GM12872 (cell line): ENCODE data around the gene ITGA3.

ENCODE experiments used
- TF ChIP-seq, protein P1 (sequence below): IDR thresholded peaks from 3 replicates; pipeline ENCODE4 v1.5.1; 2011; ENCODE audit warnings: low read depth, mild to moderate bottlenecking, low read length, moderate library complexity; ENCODE audit not compliant: insufficient read depth

ITGA3 gene

DNA sequence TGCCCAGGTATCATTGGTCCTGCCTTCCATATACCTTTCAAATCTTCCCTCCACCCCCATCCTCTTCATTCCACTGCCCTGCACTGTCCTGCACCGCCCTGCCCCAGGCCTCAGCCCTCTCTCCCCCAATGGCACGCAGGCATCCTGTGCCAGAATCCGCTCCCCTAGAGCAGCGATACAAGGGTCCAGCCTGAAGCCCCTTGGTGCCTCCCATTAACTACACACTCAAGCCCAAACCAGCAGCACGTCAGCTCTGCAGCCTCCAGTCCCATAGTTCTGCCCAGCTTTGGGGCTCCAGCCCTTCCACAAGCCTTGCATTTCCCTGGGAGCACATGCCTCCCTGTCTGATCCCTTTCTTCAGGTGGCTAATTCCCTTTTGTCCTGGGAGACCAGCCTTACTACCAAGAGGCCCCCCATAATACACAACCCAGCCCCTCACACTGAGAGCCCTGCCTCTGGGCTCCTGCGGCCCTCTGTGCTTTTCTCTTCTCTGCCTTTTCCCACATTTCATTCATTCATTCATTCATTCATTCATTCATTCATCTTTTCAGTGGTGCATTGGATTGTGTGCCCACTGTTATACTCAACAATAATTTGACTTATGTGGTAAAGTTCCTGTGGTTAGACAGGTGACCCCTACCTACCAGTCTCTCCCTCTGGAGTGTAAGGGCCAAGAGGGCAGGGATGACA is 34.1 kb upstream of the ITGA3 start:
- TF ChIP-seq, protein P1, sequence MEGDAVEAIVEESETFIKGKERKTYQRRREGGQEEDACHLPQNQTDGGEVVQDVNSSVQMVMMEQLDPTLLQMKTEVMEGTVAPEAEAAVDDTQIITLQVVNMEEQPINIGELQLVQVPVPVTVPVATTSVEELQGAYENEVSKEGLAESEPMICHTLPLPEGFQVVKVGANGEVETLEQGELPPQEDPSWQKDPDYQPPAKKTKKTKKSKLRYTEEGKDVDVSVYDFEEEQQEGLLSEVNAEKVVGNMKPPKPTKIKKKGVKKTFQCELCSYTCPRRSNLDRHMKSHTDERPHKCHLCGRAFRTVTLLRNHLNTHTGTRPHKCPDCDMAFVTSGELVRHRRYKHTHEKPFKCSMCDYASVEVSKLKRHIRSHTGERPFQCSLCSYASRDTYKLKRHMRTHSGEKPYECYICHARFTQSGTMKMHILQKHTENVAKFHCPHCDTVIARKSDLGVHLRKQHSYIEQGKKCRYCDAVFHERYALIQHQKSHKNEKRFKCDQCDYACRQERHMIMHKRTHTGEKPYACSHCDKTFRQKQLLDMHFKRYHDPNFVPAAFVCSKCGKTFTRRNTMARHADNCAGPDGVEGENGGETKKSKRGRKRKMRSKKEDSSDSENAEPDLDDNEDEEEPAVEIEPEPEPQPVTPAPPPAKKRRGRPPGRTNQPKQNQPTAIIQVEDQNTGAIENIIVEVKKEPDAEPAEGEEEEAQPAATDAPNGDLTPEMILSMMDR: no peak

DNA sequence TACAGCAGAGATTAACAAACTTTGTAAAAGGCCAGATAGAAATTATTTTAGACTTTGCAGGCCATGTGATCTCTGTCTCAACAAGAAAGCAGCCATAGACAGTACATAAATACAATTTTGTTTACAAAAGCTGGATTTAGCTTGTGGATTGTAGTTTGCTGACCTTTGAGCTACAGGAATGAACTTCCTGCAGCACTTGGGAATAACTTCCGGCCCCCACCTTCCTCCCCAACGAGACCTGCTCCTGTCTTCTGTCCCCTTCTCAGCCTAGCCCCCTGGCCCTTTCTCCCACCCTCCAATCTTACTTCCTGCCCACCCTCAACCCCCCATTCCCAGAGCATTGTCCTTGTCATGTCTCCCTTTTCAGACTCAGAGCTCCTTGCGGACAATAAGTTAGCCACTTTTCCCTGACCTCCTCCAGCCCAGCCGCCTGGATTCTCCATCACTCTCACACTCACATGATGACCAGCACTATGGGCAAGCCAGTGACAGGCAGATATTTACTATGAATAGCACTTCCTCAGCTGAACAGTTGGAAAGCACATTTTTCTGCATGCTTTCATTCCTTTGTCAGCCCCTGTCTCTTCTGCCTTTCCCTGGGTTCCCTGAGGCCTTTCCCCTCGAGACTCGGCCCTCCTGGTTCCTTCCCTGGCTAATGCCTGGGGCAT is 33.3 kb upstream of the ITGA3 start:
- TF ChIP-seq, protein P1: no peak

DNA sequence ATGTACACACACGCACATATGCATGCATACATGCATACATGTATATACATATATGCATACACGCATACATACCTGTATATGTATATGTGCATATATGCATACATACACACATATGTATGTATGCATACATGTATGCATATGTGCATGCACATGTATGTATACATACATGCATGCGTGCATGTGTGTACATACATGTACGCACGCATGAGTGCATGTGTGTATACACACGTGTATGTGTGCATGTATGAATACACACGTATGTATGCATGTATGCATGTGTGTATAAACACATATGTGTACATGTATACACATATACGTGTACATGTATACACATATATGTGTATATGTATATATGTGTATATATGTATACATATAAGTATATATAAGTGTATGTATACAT is 32.4 kb upstream of the ITGA3 start:
- TF ChIP-seq, protein P1: no peak

DNA sequence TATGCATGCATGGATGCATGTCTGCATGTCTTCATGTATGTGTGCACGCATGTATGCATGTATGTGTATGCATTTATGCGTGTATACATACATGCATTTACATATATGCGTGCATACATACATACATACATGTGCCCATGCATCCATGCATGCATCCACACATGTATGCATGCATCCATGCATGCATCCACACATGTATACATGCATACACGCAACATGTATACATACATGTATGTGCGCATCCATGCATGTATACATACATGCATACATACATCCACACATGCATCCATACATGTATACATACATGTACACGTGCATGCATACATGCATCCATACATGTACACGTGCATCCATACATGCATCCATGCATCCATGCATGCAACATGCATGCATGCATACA is 31.1 kb upstream of the ITGA3 start:
- TF ChIP-seq, protein P1: no peak

DNA sequence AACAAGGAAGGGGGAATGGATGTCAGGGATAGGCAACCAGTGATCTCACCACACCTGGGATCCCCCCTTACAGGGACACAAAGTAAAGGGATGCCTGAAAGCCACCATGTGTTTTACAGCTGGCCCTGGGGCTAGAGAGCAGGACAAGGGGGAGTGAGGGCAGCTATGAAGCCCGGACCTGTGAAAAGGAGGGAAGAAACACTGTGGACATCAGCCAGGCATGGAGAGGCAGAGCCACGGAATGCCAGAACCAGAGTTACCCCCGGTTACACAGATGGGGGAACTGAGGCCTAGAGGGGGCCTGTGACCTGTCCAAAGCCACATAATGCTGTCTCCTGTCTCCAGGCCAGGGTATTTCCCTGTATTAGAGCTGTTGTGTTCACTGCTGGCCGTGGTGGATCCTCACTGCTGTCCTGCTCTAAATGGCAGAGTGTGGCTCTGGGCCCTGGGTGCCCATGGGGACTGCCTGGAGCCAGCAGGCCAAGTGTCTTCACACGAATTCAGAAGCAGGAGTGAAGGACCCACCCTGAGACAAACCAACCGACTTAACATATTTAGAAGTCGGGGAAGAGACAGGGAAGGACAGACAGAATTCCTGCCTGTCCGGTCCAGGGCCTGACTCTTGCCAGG is 29.7 kb upstream of the ITGA3 start:
- TF ChIP-seq, protein P1: no peak

DNA sequence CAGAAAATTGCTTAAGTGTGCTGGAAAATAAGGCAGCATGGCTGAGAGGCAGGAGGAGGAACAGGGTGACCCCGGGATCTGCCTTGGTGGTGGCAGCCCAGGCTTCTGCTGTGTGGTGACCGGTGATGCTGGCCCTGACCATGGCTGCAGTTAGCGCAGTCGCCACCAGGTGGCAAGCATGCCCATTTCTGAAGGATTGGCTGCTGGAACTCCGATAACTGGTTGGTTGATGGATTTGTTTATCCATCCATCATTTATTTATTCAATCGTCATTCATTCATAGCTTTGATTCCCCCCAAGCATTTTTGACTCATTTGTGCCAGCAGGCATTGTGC is 29.1 kb upstream of the ITGA3 start:
- TF ChIP-seq, protein P1: peak; percentile 99

DNA sequence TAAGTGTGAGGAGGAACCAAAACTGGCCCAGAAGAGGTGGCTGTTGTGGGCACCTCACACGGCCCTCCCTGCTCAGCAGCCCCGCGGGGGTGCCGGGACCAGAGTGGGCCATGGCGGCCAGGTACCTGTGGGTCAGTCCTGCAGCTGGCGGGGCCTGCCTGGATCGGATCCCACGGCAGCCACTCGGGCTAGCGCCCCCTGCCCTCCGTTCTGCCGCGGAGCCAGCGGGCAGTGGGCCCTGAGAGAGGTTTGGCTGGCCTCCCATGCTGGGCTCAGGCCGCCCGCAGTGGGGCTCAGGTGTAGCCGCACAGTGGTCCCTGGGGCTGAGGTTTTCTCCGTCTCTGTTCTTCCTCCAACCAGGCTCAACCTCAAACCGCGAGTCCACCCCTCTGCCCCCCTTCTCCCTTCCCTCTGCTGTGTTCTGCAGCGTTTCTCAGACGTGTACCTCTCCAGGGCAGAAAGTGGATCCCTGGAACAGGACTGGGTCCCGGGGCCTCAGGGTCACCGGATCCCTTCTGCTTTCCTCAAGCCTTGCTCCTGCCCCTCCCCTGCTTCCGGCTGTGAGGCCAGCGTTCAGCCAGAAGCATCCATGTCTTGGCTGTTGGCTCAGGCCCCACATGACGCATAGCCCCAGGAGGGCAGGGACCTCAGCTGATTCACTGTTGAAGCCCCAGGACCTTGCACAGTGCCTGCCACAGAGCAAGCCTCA is 28.6 kb upstream of the ITGA3 start:
- TF ChIP-seq, protein P1: no peak
